ENCODE results near the gene ATP8B3.

DNA sequence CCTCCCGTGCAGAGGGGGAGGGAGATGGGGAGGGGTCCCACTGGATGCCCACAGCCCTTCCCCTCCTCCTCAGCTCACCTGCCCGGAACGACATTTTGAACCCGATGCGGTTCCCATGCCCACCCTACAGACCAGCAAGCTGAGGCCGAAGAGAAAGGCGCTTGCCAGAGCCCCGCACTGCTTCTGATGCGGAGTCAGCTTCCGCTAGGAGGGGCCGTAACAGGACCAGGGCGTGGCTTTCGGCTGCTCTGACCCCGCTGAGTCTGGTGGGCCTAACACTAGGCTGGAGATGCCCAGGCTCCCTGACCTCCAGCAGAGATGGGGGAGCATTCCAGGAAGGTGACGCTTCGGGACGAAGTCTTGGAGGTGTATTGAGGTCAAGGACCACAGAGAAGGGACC lies 52.1 kb downstream of the ATP8B3 start:
- TF ChIP-seq, protein P1, sequence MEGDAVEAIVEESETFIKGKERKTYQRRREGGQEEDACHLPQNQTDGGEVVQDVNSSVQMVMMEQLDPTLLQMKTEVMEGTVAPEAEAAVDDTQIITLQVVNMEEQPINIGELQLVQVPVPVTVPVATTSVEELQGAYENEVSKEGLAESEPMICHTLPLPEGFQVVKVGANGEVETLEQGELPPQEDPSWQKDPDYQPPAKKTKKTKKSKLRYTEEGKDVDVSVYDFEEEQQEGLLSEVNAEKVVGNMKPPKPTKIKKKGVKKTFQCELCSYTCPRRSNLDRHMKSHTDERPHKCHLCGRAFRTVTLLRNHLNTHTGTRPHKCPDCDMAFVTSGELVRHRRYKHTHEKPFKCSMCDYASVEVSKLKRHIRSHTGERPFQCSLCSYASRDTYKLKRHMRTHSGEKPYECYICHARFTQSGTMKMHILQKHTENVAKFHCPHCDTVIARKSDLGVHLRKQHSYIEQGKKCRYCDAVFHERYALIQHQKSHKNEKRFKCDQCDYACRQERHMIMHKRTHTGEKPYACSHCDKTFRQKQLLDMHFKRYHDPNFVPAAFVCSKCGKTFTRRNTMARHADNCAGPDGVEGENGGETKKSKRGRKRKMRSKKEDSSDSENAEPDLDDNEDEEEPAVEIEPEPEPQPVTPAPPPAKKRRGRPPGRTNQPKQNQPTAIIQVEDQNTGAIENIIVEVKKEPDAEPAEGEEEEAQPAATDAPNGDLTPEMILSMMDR (IDR thresholded peaks at IDR 0.05) = no peak
- TF ChIP-seq POLR2AphosphoS5 (IDR thresholded peaks at IDR 0.05) (no peak), EP300 (IDR thresholded peaks at IDR 0.05) (no peak)

Data from sigmoid colon (tissue), 4 donors.